Keratinocyte (primary cell): Measurements from ENCODE around the gene GPRC5B. TPM values are rescaled to one million over a fixed set of nuclear protein-coding genes. Genes with fewer than 3 reads are reported as not detected.

Experiments
- DNase-seq: peaks from one replicate; pipeline ENCODE4 v3.0.0-alpha.2; 2011; ENCODE audit warnings: low read depth, missing footprints, low spot score
- FAIRE-seq: peaks from 2 replicates; lab custom pipeline; 2011; peaks lifted over from hg19 to GRCh38; lab: Jason Lieb, UNC
- H2AFZ ChIP-seq: 2 replicates; pipeline ENCODE4 v1.6.0; 2012; ENCODE audit warnings: low read length, control low read depth, inconsistent platforms; ENCODE audit not compliant: control insufficient read depth
- H3K27ac ChIP-seq: 2 replicates; pipeline ENCODE4 v1.5.1; 2011; ENCODE audit warnings: low read length; ENCODE audit not compliant: control insufficient read depth, insufficient read depth
- H3K27me3 ChIP-seq: 3 replicates; pipeline ENCODE4 v1.6.0; 2011; ENCODE audit warnings: low read length; ENCODE audit not compliant: control insufficient read depth, insufficient read depth; ENCODE audit errors: extremely low read depth
- H3K36me3 ChIP-seq, 2 experiments: 2 replicates in 1 of 2; 3 replicates in 1 of 2; pipeline ENCODE4 v1.5.1; 2011; ENCODE audit warnings: low read length in 2 of 2, mild to moderate bottlenecking in 1 of 2; ENCODE audit not compliant: control insufficient read depth in 2 of 2, insufficient read depth in 2 of 2; ENCODE audit errors: extremely low read depth in 1 of 2
- H3K4me1 ChIP-seq: 3 replicates; pipeline ENCODE4 v1.5.1; 2011; ENCODE audit warnings: low read length; ENCODE audit not compliant: control insufficient read depth, insufficient read depth; ENCODE audit errors: extremely low read depth
- H3K4me2 ChIP-seq: 3 replicates; pipeline ENCODE4 v1.6.0; 2011; ENCODE audit warnings: low read depth, low read length; ENCODE audit not compliant: control insufficient read depth, insufficient read depth; ENCODE audit errors: extremely low read depth
- H3K4me3 ChIP-seq, 3 experiments: fragments of 200-600 bp in 1 of 3; sonication (generic) in 1 of 3; 2 replicates in 2 of 3; 3 replicates in 1 of 3; pipeline ENCODE4 v1.5.1; 2011 to 2016; ENCODE audit warnings: low read length in 3 of 3, mild to moderate bottlenecking in 3 of 3, control low read depth in 2 of 3, inconsistent platforms in 1 of 3, low read depth in 1 of 3, mixed read lengths in 1 of 3, mixed run types in 1 of 3, moderate library complexity in 1 of 3; ENCODE audit not compliant: control insufficient read depth in 2 of 3, insufficient read depth in 2 of 3; ENCODE audit errors: extremely low read depth in 1 of 3
- H3K79me2 ChIP-seq: 2 replicates; pipeline ENCODE4 v1.6.0; 2012; ENCODE audit warnings: low read length; ENCODE audit not compliant: control insufficient read depth, insufficient read depth
- H3K9ac ChIP-seq: 3 replicates; pipeline ENCODE4 v1.6.0; 2011; ENCODE audit warnings: low read length; ENCODE audit not compliant: control insufficient read depth, insufficient read depth; ENCODE audit errors: extremely low read depth
- H3K9me1 ChIP-seq: 3 replicates; pipeline ENCODE4 v1.6.0; 2011; ENCODE audit warnings: low read length; ENCODE audit not compliant: control insufficient read depth, insufficient read depth; ENCODE audit errors: extremely low read depth
- H3K9me3 ChIP-seq: 2 replicates; pipeline ENCODE4 v1.5.1; 2012; ENCODE audit warnings: low read depth, low read length; ENCODE audit not compliant: control insufficient read depth
- H4K20me1 ChIP-seq: 3 replicates; pipeline ENCODE4 v1.6.0; 2011; ENCODE audit warnings: low read length; ENCODE audit not compliant: control insufficient read depth, insufficient read depth; ENCODE audit errors: extremely low read depth
- CTCF ChIP-seq, 3 experiments: IDR thresholded peaks in 1 of 3; conservative IDR thresholded peaks in 1 of 3; optimal IDR thresholded peaks in 1 of 3; 2 replicates in 2 of 3; 3 replicates in 1 of 3; pipeline versions ENCODE3 to v1.5.1; 2011; ENCODE audit warnings: low read length in 3 of 3, mild to moderate bottlenecking in 3 of 3, moderate library complexity in 2 of 3, control low read depth in 1 of 3, inconsistent platforms in 1 of 3; ENCODE audit not compliant: insufficient read depth in 2 of 3; ENCODE audit errors: extremely low read depth in 1 of 3
- EZH2 ChIP-seq: IDR thresholded peaks from one replicate; pipeline ENCODE4 v1.6.1; 2012; ENCODE audit warnings: inconsistent platforms, mild to moderate bottlenecking, low read length, moderate library complexity
- dilution Hi-C: fragments of 300-500 bp; cut with MboI; formaldehyde crosslinking; loops from one replicate; pipeline ENCODE4 v1.7.0; 2020; ENCODE audit warnings: low sequenced_read_pairs; ENCODE audit not compliant: extremely low pct_ligation_motif_present
- polyA plus RNA-seq, 5 experiments: library from polyadenylated mRNA; depleted of rRNA in 3 of 5; stranded (reverse) in 3 of 5; stranded (forward) in 1 of 5; unstranded in 1 of 5; fragments of >200 nt; gene quantifications; 1 replicate in 1 of 5; 2 replicates in 3 of 5; 3 replicates in 1 of 5; pipeline versions ENCODE4 v1.2.1 to v1.2.3, GENCODE V29; 2011 to 2012; ENCODE audit warnings: missing spikeins in 2 of 5, low read depth in 1 of 5, low replicate concordance in 1 of 5

Gene GPRC5B
- polyA plus RNA-seq, 1 donor (not counting 4 experiments of a cell fraction or from before 2014, with no cell fraction given): 0.03 TPM

- Histone ChIP-seq H3K79me2 (no peaks in the 10 kb centered on the region), H2AFZ (no peak overlapping the region), H3K27me3 (no peaks in the 10 kb centered on the region), H3K4me3 (no peak overlapping the region), H4K20me1 (no peaks in the 10 kb centered on the region), H3K36me3 (no peaks in the 10 kb centered on the region), H3K9me3 (no peaks in the 10 kb centered on the region), H3K4me2 (no peak overlapping the region), H3K9me1 (no peaks in the 10 kb centered on the region), H3K4me1 (no peaks in the 10 kb centered on the region), H3K27ac (no peak overlapping the region), H3K9ac (no peak overlapping the region)
- dilution Hi-C loops: no loop called here
- no peak for TF ChIP-seq EZH2
- no peak for FAIRE-seq
- no peak for DNase-seq
Observed at GRCh38 chr16:19841184-19841583, 43.5 kb downstream of the GPRC5B start.

GRCh38 chr16:19840524-19841110 is 44.0 kb downstream of the GPRC5B start:
- Histone ChIP-seq H3K9me1 (no peaks in the 10 kb centered on the region), H3K9ac (no peak overlapping the region), H3K4me2 (no peak overlapping the region), H3K27me3 (no peaks in the 10 kb centered on the region), H3K4me3 (no peak overlapping the region), H3K79me2 (no peaks in the 10 kb centered on the region), H3K36me3 (no peaks in the 10 kb centered on the region), H2AFZ (no peak overlapping the region), H3K9me3 (no peaks in the 10 kb centered on the region), H3K4me1 (no peaks in the 10 kb centered on the region), H4K20me1 (no peaks in the 10 kb centered on the region), H3K27ac (no peak overlapping the region)
- TF ChIP-seq EZH2 (no peak), CTCF (optimal IDR thresholded peaks at IDR 0.05 in 1 of 3, IDR thresholded peaks at IDR 0.05 in 1 of 3, conservative IDR thresholded peaks at IDR 0.05 in 1 of 3; ENCODE audit: extremely low read depth in 1 of 3, insufficient read depth in 2 of 3, low read length in 3 of 3) (no peak)
- dilution Hi-C loops: no loop called here
- DNase-seq (no peak), FAIRE-seq (no peak)
